ENCODE data around the gene PI4K2A.

Gene PI4K2A

GRCh38 chr10:97640174-97640867 lies at the start of gene PI4K2A:
Gene PI4K2A, plus strand, starts transcription at chr10:97640671. Its CDS starts 72 bp downstream, at chr10:97640743.
- Histone ChIP-seq H4K20me1 (ENCODE audit: insufficient read depth, low read length, poor library complexity, severe bottlenecking) (peaks cover 10% of the 10 kb centered on the region), H3K9ac (ENCODE audit: low read depth, low read length, poor library complexity, severe bottlenecking) (peak within 1 kb of the TSS; percentile 62), H3K4me3 (ENCODE audit: low read length, poor library complexity, severe bottlenecking) (peak within 1 kb of the TSS; percentile 81), H3F3A (ENCODE audit: low read depth) (no peaks in the 10 kb centered on the region), H3K36me3 (ENCODE audit: insufficient read depth, low read length) (no peaks in the 10 kb centered on the region; the same call in 1 of the 2 replicates), H3K9me2 (replicated peaks; ENCODE audit: low read depth, low read length) (no peaks in the 10 kb centered on the region), H3K27me3 (ENCODE audit: insufficient read depth, low read length, poor library complexity, severe bottlenecking) (no peaks in the 10 kb centered on the region), H3K79me2 (ENCODE audit: insufficient read depth, low read length) (peaks cover 22% of the 10 kb centered on the region), H3K4me1 (ENCODE audit: insufficient read depth, low read length, poor library complexity, severe bottlenecking) (peaks cover 20% of the 10 kb centered on the region), H2AFZ (ENCODE audit: low read length) (peak within 1 kb of the TSS; percentile 63), H3K4me2 (ENCODE audit: low read depth, low read length, poor library complexity, severe bottlenecking) (peak within 1 kb of the TSS; percentile 91), H3K9me3 (ENCODE audit: insufficient read depth, low read depth, low read length) (no peaks in the 10 kb centered on the region)
- no peak for TF ChIP-seq CTCF (conservative IDR thresholded peaks at IDR 0.05; ENCODE audit: low read length)
- no peak for TF ChIP-seq EZH2phosphoT487 (IDR thresholded peaks at IDR 0.05; ENCODE audit: borderline replicate concordance)

- H3K79me2 ChIP-seq (ENCODE audit: insufficient read depth, low read length) = no peaks in the 10 kb centered on the region
- H4K20me1 ChIP-seq (ENCODE audit: insufficient read depth, low read length, poor library complexity, severe bottlenecking) = no peaks in the 10 kb centered on the region
- no peaks in the 10 kb centered on the region for H3F3A ChIP-seq (ENCODE audit: low read depth)
- no peak overlapping the region for H3K4me2 ChIP-seq (ENCODE audit: low read depth, low read length, poor library complexity, severe bottlenecking)
- H3K9me3 ChIP-seq (ENCODE audit: insufficient read depth, low read depth, low read length) = no peaks in the 10 kb centered on the region
- no peaks in the 10 kb centered on the region for H3K36me3 ChIP-seq (ENCODE audit: insufficient read depth, low read length)
- H3K9ac ChIP-seq (ENCODE audit: low read depth, low read length, poor library complexity, severe bottlenecking) = no peak overlapping the region
- no peaks in the 10 kb centered on the region for H3K4me1 ChIP-seq (ENCODE audit: insufficient read depth, low read length, poor library complexity, severe bottlenecking)
- TF ChIP-seq CTCF (conservative IDR thresholded peaks at IDR 0.05; ENCODE audit: low read length) (no peak), EZH2phosphoT487 (IDR thresholded peaks at IDR 0.05; ENCODE audit: borderline replicate concordance) (no peak)
- H3K27me3 ChIP-seq (ENCODE audit: insufficient read depth, low read length, poor library complexity, severe bottlenecking) = no peaks in the 10 kb centered on the region
- no peak overlapping the region for H3K4me3 ChIP-seq (ENCODE audit: low read length, poor library complexity, severe bottlenecking)
- no peaks in the 10 kb centered on the region for H3K9me2 ChIP-seq (replicated peaks; ENCODE audit: low read depth, low read length)
- H2AFZ ChIP-seq (ENCODE audit: low read length) = peak overlapping the region; percentile 55; the same call in 1 of the 2 replicates
Observed at GRCh38 chr10:97590748-97591495, 49.5 kb upstream of the PI4K2A start.

GRCh38 chr10:97593421-97593820 lies 47.0 kb upstream of the PI4K2A start:
- Histone ChIP-seq H4K20me1 (ENCODE audit: insufficient read depth, low read length, poor library complexity, severe bottlenecking) (no peaks in the 10 kb centered on the region), H3K9ac (ENCODE audit: low read depth, low read length, poor library complexity, severe bottlenecking) (no peak overlapping the region), H3K9me3 (ENCODE audit: insufficient read depth, low read depth, low read length) (no peaks in the 10 kb centered on the region), H3K9me2 (replicated peaks; ENCODE audit: low read depth, low read length) (no peaks in the 10 kb centered on the region), H3K4me1 (ENCODE audit: insufficient read depth, low read length, poor library complexity, severe bottlenecking) (no peaks in the 10 kb centered on the region), H3K79me2 (ENCODE audit: insufficient read depth, low read length) (no peaks in the 10 kb centered on the region), H3K27me3 (ENCODE audit: insufficient read depth, low read length, poor library complexity, severe bottlenecking) (no peaks in the 10 kb centered on the region), H3K4me2 (ENCODE audit: low read depth, low read length, poor library complexity, severe bottlenecking) (no peak overlapping the region), H3K36me3 (ENCODE audit: insufficient read depth, low read length) (no peaks in the 10 kb centered on the region), H2AFZ (ENCODE audit: low read length) (no peak overlapping the region), H3F3A (ENCODE audit: low read depth) (no peaks in the 10 kb centered on the region), H3K4me3 (ENCODE audit: low read length, poor library complexity, severe bottlenecking) (no peak overlapping the region)
- TF ChIP-seq CTCF (conservative IDR thresholded peaks at IDR 0.05; ENCODE audit: low read length) (no peak), EZH2phosphoT487 (IDR thresholded peaks at IDR 0.05; ENCODE audit: borderline replicate concordance) (no peak)

All from Loucy (cell line).